Measurements from ENCODE around the gene MAN1B1.

The MAN1B1 gene

GRCh38 chr9:137086531-137087408 is at the start of gene MAN1B1:
Gene MAN1B1, plus strand, starts transcription at chr9:137086985. Its CDS starts 15 bp downstream, at chr9:137087000.
- TF ChIP-seq ZNF565 (CRISPR knock-in tag; conservative IDR thresholded peaks at IDR 0.05; ENCODE audit: low read depth) (peak; percentile 96), RARB (CRISPR knock-in tag; IDR thresholded peaks at IDR 0.05) (no peak), POU6F1 (CRISPR knock-in tag; IDR thresholded peaks at IDR 0.05; ENCODE audit: borderline replicate concordance, low read depth) (no peak), GLIS3 (CRISPR knock-in tag; IDR thresholded peaks at IDR 0.05) (no peak)
- TF ChIP-seq, protein P1, sequence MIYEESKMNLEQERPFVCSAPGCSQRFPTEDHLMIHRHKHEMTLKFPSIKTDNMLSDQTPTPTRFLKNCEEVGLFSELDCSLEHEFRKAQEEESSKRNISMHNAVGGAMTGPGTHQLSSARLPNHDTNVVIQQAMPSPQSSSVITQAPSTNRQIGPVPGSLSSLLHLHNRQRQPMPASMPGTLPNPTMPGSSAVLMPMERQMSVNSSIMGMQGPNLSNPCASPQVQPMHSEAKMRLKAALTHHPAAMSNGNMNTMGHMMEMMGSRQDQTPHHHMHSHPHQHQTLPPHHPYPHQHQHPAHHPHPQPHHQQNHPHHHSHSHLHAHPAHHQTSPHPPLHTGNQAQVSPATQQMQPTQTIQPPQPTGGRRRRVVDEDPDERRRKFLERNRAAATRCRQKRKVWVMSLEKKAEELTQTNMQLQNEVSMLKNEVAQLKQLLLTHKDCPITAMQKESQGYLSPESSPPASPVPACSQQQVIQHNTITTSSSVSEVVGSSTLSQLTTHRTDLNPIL (CRISPR knock-in tag; IDR thresholded peaks at IDR 0.05; ENCODE audit: low read depth), result no peak
- ATAC-seq, result peak; percentile 86

GRCh38 chr9:137037035-137037434 is 49.8 kb upstream of the MAN1B1 start:
- ATAC-seq, result no peak
- TF ChIP-seq, protein P2, sequence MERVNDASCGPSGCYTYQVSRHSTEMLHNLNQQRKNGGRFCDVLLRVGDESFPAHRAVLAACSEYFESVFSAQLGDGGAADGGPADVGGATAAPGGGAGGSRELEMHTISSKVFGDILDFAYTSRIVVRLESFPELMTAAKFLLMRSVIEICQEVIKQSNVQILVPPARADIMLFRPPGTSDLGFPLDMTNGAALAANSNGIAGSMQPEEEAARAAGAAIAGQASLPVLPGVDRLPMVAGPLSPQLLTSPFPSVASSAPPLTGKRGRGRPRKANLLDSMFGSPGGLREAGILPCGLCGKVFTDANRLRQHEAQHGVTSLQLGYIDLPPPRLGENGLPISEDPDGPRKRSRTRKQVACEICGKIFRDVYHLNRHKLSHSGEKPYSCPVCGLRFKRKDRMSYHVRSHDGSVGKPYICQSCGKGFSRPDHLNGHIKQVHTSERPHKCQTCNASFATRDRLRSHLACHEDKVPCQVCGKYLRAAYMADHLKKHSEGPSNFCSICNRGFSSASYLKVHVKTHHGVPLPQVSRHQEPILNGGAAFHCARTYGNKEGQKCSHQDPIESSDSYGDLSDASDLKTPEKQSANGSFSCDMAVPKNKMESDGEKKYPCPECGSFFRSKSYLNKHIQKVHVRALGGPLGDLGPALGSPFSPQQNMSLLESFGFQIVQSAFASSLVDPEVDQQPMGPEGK (CRISPR knock-in tag; IDR thresholded peaks at IDR 0.05; ENCODE audit: borderline replicate concordance), result no peak

DNA sequence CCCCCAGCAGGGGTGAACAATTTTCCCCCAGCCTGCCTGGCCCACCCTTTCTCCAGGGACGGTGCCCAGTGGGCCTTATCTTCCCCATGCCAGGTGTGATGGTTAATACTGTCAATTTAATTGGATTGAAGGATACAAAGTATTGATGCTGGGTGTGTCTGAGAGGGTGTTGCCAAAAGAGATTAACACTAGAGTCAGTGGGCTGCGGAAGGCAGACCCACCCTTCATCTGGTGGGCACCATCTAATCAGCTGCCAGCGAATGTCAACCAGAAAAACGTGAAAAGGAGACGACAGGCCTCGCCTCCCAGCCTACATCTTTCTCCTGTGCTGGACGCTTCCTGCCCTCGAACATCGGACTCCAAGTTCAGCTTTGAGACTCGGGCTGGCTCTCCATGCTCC is 49.3 kb upstream of the MAN1B1 start:
- ATAC-seq, result no peak
- TF ChIP-seq POU6F1 (CRISPR knock-in tag; IDR thresholded peaks at IDR 0.05; ENCODE audit: borderline replicate concordance, low read depth) (no peak), BACH2 (CRISPR knock-in tag; IDR thresholded peaks at IDR 0.05; ENCODE audit: borderline replicate concordance) (no peak), ARNTL (CRISPR knock-in tag; IDR thresholded peaks at IDR 0.05; ENCODE audit: borderline replicate concordance, low read depth) (no peak)

DNA sequence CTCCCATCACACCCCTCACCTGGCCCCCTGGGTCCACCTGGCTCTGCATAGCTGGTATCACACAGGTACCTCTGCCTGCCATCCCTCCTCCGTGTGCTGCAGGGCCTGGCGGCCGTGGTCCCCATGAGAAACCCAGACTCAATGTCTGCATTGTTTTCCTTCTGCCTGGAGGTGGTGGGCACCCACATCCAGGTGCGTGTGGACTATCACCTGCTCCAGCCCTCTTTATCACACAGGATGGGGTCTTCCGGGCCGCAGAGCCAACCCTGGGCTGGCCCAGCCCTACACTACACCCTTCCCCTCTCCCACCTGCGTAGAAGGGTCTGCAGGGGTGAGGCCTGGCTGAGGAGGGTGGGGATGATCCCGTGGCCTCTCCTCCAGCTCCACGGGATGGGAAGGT is 47.9 kb upstream of the MAN1B1 start:
- TF ChIP-seq ZFP3 (CRISPR knock-in tag; IDR thresholded peaks at IDR 0.05), result no peak
- TF ChIP-seq ESRRG (CRISPR knock-in tag; IDR thresholded peaks at IDR 0.05), result no peak
- no peak for TF ChIP-seq ARNTL (CRISPR knock-in tag; IDR thresholded peaks at IDR 0.05; ENCODE audit: borderline replicate concordance, low read depth)
- TF ChIP-seq BACH2 (CRISPR knock-in tag; IDR thresholded peaks at IDR 0.05; ENCODE audit: borderline replicate concordance), result no peak
- TF ChIP-seq, protein P2 (CRISPR knock-in tag; IDR thresholded peaks at IDR 0.05; ENCODE audit: borderline replicate concordance), result no peak
- TF ChIP-seq TCF4 (CRISPR knock-in tag; IDR thresholded peaks at IDR 0.05; ENCODE audit: borderline replicate concordance), result no peak
- ATAC-seq, result no peak

DNA sequence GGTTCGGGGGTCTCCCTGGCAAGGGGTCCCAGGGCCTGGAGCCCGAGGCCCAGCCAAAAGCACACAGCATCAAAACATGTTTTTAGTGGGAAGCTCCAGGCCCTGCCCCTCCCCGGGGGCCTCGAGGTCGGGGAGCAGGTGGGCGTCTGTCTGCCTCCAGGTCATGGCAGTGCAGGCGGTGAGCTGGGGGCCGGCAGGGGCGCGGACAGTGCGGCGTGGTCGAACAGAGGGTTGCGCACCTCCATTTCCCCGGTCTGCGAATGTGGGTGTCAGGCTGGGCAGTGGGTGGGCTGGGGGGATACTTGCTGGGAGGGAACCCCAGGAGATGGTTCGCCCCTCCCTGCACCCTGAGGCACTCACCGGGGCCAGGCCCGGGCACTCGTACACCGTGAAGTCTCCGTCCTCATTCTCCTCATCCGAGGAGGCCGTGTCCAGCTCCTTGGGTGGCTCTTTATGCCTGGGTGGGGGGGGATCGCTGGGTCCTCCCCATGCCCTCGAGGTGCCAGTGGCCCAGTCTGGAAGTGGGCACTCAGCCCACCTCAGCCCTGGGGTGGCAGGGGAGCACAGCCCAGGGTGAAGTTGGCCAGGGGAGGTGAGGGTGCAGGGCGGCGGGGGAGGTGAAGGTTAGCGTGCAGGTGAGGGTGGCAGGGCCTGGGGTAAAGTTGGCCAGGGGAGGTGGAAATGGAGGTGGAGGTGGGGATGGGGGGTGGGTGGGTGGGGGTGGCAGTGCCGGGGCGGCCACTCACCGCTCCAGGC is 47.0 kb upstream of the MAN1B1 start:
- TF ChIP-seq, protein P2 (CRISPR knock-in tag; IDR thresholded peaks at IDR 0.05; ENCODE audit: borderline replicate concordance), result no peak
- TF ChIP-seq TOX (CRISPR knock-in tag; IDR thresholded peaks at IDR 0.05; ENCODE audit: borderline replicate concordance) (no peak), ZFP30 (CRISPR knock-in tag; IDR thresholded peaks at IDR 0.05) (no peak), ZNF565 (CRISPR knock-in tag; conservative IDR thresholded peaks at IDR 0.05; ENCODE audit: low read depth) (no peak)

More for the DNA sequence above, 47.0 kb upstream of the MAN1B1 start:
- no peak for ATAC-seq
